ENCODE measurements around the gene SCARF1.
"Not testable (repeated sequence)": the region's sequence is repeated elsewhere in the genome, so short reads cannot be mapped to it uniquely, and the experiment has no call there.

GRCh38 chr17:1663934-1664333 lies 18.4 kb upstream of the SCARF1 start:
- not testable (repeated sequence) for TF ChIP-seq CTCF (conservative IDR thresholded peaks at IDR 0.05; ENCODE audit: low read length); EZH2phosphoT487 (IDR thresholded peaks at IDR 0.05; ENCODE audit: borderline replicate concordance, low read depth, low read length)

Measured in OCI-LY7 (cell line).